Activated T-cell treated with anti-CD3 and anti-CD28 coated beads, Interleukin-2, amount 50 U/mL, for 4 hours (primary cell): ENCODE measurements around the gene AUTS2. TPM values are rescaled to one million over a fixed set of nuclear protein-coding genes. Genes with fewer than 3 reads are reported as not detected.

Source experiments
- ATAC-seq, 2 donors: fragments of 200-7000 bp; cut with Tn5 transposase; one replicate each; pipeline ENCODE4 v1.10.0; 2021
- DNase-seq: peaks from one replicate; pipeline ENCODE4 v3.0.0-alpha.2; 2020
- H3K27me3 Mint-ChIP-seq: one replicate; pipeline ENCODE4 v1.8.0; 2021; ENCODE audit warnings: low read depth, mixed read lengths
- H3K36me3 Mint-ChIP-seq: one replicate; pipeline ENCODE4 v1.8.0; 2022; ENCODE audit warnings: mixed read lengths; ENCODE audit not compliant: insufficient read depth
- H3K4me1 Mint-ChIP-seq: one replicate; pipeline ENCODE4 v1.8.0; 2021; ENCODE audit warnings: low read depth, mixed read lengths
- H3K4me3 Mint-ChIP-seq: one replicate; pipeline ENCODE4 v1.8.0; 2021; ENCODE audit warnings: mild to moderate bottlenecking, moderate library complexity, mixed read lengths
- H3K9me3 Mint-ChIP-seq: one replicate; pipeline ENCODE4 v1.8.0; 2021; ENCODE audit warnings: mixed read lengths
- total RNA-seq, 3 donors: library from RNA; stranded (reverse); gene quantifications; one replicate each; pipeline ENCODE4 v1.2.1, GENCODE V29; 2021

Gene AUTS2
- total RNA-seq, 3 donors from 2014 or later = 1.4 to 4.4 (median 2.8) TPM

- Mint-ChIP-seq H3K27me3 (no peaks in the 10 kb centered on the region), H3K4me1 (no peaks in the 10 kb centered on the region), H3K36me3 (no peaks in the 10 kb centered on the region), H3K4me3 (no peak overlapping the region), H3K9me3 (peaks cover 2% of the 10 kb centered on the region)
- DNase-seq (no peak), ATAC-seq (no peak)
Observed at GRCh38 chr7:70554646-70555045, 956.4 kb downstream of the AUTS2 start.

- DNase-seq (no peak), ATAC-seq (no peak)
- no peaks in the 10 kb centered on the region for H3K27me3 Mint-ChIP-seq
- no peak overlapping the region for H3K4me3 Mint-ChIP-seq
- H3K36me3 Mint-ChIP-seq = no peaks in the 10 kb centered on the region
- no peaks in the 10 kb centered on the region for H3K4me1 Mint-ChIP-seq
- H3K9me3 Mint-ChIP-seq = peaks cover 6% of the 10 kb centered on the region
Observed at GRCh38 chr7:70556761-70557160, 958.5 kb downstream of the AUTS2 start.

- no peak overlapping the region for H3K4me3 Mint-ChIP-seq
- peaks cover 6% of the 10 kb centered on the region for H3K9me3 Mint-ChIP-seq
- H3K36me3 Mint-ChIP-seq = no peaks in the 10 kb centered on the region
- no peaks in the 10 kb centered on the region for H3K4me1 Mint-ChIP-seq
- ATAC-seq (no peak), DNase-seq (no peak)
- no peaks in the 10 kb centered on the region for H3K27me3 Mint-ChIP-seq
Observed at GRCh38 chr7:70557338-70557737, 959.1 kb downstream of the AUTS2 start.

GRCh38 chr7:70559815-70560214 lies 961.5 kb downstream of the AUTS2 start:
- H3K36me3 Mint-ChIP-seq = no peaks in the 10 kb centered on the region
- H3K4me3 Mint-ChIP-seq = no peak overlapping the region
- H3K9me3 Mint-ChIP-seq = peaks cover 6% of the 10 kb centered on the region
- DNase-seq = no peak
- H3K27me3 Mint-ChIP-seq = no peaks in the 10 kb centered on the region
- no peak for ATAC-seq
- H3K4me1 Mint-ChIP-seq = no peaks in the 10 kb centered on the region

GRCh38 chr7:70563960-70564359 lies 965.7 kb downstream of the AUTS2 start:
- ATAC-seq (no peak), DNase-seq (no peak)
- Mint-ChIP-seq H3K27me3 (no peaks in the 10 kb centered on the region), H3K9me3 (peaks cover 6% of the 10 kb centered on the region), H3K4me1 (no peaks in the 10 kb centered on the region), H3K36me3 (no peaks in the 10 kb centered on the region), H3K4me3 (no peak overlapping the region)

- H3K9me3 Mint-ChIP-seq = no peaks in the 10 kb centered on the region
- no peak for DNase-seq
Observed at GRCh38 chr7:70565721-70566370, 967.6 kb downstream of the AUTS2 start.

GRCh38 chr7:70566671-70567070 lies 968.4 kb downstream of the AUTS2 start:
- no peaks in the 10 kb centered on the region for H3K9me3 Mint-ChIP-seq
- no peak for DNase-seq
- H3K36me3 Mint-ChIP-seq = no peaks in the 10 kb centered on the region
- no peaks in the 10 kb centered on the region for H3K27me3 Mint-ChIP-seq
- no peak for ATAC-seq
- H3K4me1 Mint-ChIP-seq = no peaks in the 10 kb centered on the region
- no peak overlapping the region for H3K4me3 Mint-ChIP-seq

More at GRCh38 chr7:70565721-70566370, 967.6 kb downstream of the AUTS2 start:
- Mint-ChIP-seq H3K27me3 (no peaks in the 10 kb centered on the region), H3K36me3 (no peaks in the 10 kb centered on the region), H3K4me1 (no peaks in the 10 kb centered on the region), H3K4me3 (no peak overlapping the region)
- no peak for ATAC-seq

- no peaks in the 10 kb centered on the region for H3K4me1 Mint-ChIP-seq
- no peaks in the 10 kb centered on the region for H3K36me3 Mint-ChIP-seq
- H3K27me3 Mint-ChIP-seq = no peaks in the 10 kb centered on the region
- ATAC-seq (no peak), DNase-seq (no peak)
- no peak overlapping the region for H3K4me3 Mint-ChIP-seq
- no peaks in the 10 kb centered on the region for H3K9me3 Mint-ChIP-seq
Observed at GRCh38 chr7:70568674-70569334, 970.5 kb downstream of the AUTS2 start.

- ATAC-seq = no peak
- Mint-ChIP-seq H3K4me3 (no peak overlapping the region), H3K36me3 (no peaks in the 10 kb centered on the region), H3K9me3 (no peaks in the 10 kb centered on the region), H3K4me1 (no peaks in the 10 kb centered on the region), H3K27me3 (no peaks in the 10 kb centered on the region)
- no peak for DNase-seq
Observed at GRCh38 chr7:70569335-70569819, 971.1 kb downstream of the AUTS2 start.

- no peaks in the 10 kb centered on the region for H3K4me1 Mint-ChIP-seq
- no peaks in the 10 kb centered on the region for H3K36me3 Mint-ChIP-seq
- no peak overlapping the region for H3K4me3 Mint-ChIP-seq
- DNase-seq (no peak), ATAC-seq (no peak)
- no peaks in the 10 kb centered on the region for H3K9me3 Mint-ChIP-seq
- H3K27me3 Mint-ChIP-seq = no peaks in the 10 kb centered on the region
Observed at GRCh38 chr7:70570029-70570428, 971.8 kb downstream of the AUTS2 start.

GRCh38 chr7:70570961-70571360 lies 972.7 kb downstream of the AUTS2 start:
- H3K4me3 Mint-ChIP-seq = no peak overlapping the region
- no peak for DNase-seq
- ATAC-seq = no peak
- H3K9me3 Mint-ChIP-seq = no peaks in the 10 kb centered on the region
- no peaks in the 10 kb centered on the region for H3K36me3 Mint-ChIP-seq
- no peaks in the 10 kb centered on the region for H3K4me1 Mint-ChIP-seq
- no peaks in the 10 kb centered on the region for H3K27me3 Mint-ChIP-seq

- DNase-seq = no peak
Observed at GRCh38 chr7:70571403-70571934, 973.2 kb downstream of the AUTS2 start.

GRCh38 chr7:70571961-70572360 lies 973.7 kb downstream of the AUTS2 start:
- Mint-ChIP-seq H3K9me3 (no peaks in the 10 kb centered on the region), H3K4me3 (no peak overlapping the region), H3K4me1 (no peaks in the 10 kb centered on the region), H3K27me3 (no peaks in the 10 kb centered on the region), H3K36me3 (no peaks in the 10 kb centered on the region)
- no peak for DNase-seq
- no peak for ATAC-seq

More at GRCh38 chr7:70571403-70571934, 973.2 kb downstream of the AUTS2 start:
- no peak for ATAC-seq
- no peaks in the 10 kb centered on the region for H3K4me1 Mint-ChIP-seq
- H3K4me3 Mint-ChIP-seq = no peak overlapping the region
- H3K9me3 Mint-ChIP-seq = no peaks in the 10 kb centered on the region
- no peaks in the 10 kb centered on the region for H3K36me3 Mint-ChIP-seq
- H3K27me3 Mint-ChIP-seq = no peaks in the 10 kb centered on the region

GRCh38 chr7:70572571-70572970 lies 974.3 kb downstream of the AUTS2 start:
- Mint-ChIP-seq H3K9me3 (no peaks in the 10 kb centered on the region), H3K36me3 (no peaks in the 10 kb centered on the region), H3K27me3 (no peaks in the 10 kb centered on the region), H3K4me3 (no peak overlapping the region), H3K4me1 (no peaks in the 10 kb centered on the region)
- DNase-seq (no peak), ATAC-seq (no peak)

- DNase-seq (no peak), ATAC-seq (no peak)
- Mint-ChIP-seq H3K36me3 (no peaks in the 10 kb centered on the region), H3K4me3 (no peak overlapping the region), H3K9me3 (no peaks in the 10 kb centered on the region), H3K27me3 (no peaks in the 10 kb centered on the region), H3K4me1 (no peaks in the 10 kb centered on the region)
Observed at GRCh38 chr7:70573071-70573661, 974.9 kb downstream of the AUTS2 start.
